Measurements from ENCODE around the gene TUBB3.
"Not testable (repeated sequence)": the region's sequence is repeated elsewhere in the genome, so short reads cannot be mapped to it uniquely, and the experiment has no call there.

Gene TUBB3

DNA sequence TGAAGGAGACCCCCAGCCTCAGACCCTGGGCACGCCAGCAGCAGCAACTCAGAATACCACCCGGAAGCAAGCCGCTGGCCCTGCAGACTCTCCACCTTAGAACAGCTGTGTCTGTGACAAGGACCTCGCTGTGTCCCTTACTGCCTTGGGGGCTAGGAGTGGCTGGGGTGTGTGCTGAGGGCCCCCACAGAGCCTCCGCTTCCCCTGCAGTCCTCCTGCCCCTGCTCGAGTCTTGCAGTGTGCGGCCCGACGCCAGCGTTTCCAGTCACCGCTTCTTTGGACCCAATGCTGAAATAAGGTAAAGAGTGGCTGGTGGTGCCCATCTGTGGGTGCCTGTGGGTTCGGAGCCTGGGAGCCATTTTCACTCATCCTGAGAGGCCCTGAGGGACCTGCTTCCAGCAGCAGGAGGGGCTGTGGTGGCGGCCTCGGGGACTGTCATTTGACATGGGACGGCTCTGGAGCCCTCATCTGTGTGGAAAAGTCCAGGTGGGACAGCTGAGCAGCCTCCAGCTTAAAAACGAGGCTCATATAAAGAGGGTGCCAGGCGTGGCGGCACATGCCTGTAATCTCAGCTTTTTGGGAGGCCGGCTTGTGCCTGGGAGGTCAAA lies 19.1 kb upstream of the TUBB3 start:
- no peak for DNase-seq

DNA sequence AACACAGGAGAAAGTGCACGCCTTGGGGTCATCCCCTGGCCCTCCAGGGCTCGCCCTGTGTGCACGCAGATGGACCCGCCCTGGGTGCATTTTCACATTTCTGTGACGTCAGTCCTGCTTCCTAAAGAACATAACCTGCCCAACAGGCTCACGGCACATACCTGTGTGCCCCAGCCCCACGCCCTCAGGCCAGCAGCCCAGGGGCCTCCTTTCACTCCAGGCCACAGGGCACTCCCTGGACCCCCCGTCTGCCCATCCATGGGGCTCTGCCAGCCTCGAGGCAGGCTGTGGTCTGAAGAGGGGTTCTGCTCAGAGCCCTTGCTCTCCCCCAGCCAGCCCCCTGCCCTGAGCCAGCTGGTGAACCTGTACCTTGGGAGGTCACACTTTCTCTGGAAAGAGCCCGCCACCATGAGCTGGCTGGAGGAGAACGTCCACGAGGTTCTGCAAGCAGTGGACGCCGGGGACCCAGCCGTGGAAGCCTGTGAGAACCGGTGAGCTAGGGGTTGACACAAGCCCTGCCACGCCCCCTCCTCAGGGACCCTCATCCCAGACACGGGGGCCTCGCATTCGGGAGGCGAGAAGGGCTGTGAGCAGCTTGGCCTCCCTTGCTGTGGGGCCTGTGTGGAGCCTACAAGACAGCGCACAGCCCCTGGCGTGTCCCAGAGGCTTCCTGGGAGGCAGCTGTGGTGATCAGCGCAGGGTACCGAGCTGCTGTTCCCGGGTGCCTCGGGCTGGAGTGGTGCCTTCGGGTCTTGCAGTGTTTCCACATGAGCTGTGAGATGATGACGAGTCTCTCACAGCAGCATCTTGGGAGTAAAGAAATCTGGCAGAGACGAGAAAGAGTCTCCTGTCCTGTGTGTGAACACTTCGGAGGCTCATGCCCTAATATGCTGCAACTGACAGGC lies 18.3 kb upstream of the TUBB3 start:
- no peak for DNase-seq

- no peak for DNase-seq
Measured at GRCh38 chr16:89905511-89906139, 17.5 kb upstream of the TUBB3 start.

GRCh38 chr16:89906140-89907025 lies 16.8 kb upstream of the TUBB3 start:
- no peak for DNase-seq

GRCh38 chr16:89907055-89907814 lies 15.9 kb upstream of the TUBB3 start:
- no peak for DNase-seq

DNA sequence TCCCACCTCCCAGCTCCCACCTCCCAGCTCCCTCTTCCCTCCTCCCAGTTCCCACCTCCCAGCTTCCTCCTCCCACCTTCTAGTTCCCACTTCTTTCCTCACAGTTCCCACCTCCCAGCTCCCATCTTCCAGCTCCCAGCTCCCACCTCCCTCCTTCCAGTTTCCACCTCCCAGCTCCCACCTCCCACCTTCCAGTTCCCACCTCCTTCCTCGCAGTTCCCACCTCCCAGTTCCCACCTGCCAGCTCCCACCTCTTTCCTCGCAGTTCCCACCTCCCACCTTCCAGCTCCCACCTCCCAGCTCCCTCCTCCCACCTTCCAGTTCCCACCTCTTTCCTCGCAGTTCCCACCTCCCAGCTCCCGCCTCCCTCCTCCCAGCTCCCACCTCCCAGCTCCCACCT lies 14.9 kb upstream of the TUBB3 start:
- DNase-seq: no peak

DNA sequence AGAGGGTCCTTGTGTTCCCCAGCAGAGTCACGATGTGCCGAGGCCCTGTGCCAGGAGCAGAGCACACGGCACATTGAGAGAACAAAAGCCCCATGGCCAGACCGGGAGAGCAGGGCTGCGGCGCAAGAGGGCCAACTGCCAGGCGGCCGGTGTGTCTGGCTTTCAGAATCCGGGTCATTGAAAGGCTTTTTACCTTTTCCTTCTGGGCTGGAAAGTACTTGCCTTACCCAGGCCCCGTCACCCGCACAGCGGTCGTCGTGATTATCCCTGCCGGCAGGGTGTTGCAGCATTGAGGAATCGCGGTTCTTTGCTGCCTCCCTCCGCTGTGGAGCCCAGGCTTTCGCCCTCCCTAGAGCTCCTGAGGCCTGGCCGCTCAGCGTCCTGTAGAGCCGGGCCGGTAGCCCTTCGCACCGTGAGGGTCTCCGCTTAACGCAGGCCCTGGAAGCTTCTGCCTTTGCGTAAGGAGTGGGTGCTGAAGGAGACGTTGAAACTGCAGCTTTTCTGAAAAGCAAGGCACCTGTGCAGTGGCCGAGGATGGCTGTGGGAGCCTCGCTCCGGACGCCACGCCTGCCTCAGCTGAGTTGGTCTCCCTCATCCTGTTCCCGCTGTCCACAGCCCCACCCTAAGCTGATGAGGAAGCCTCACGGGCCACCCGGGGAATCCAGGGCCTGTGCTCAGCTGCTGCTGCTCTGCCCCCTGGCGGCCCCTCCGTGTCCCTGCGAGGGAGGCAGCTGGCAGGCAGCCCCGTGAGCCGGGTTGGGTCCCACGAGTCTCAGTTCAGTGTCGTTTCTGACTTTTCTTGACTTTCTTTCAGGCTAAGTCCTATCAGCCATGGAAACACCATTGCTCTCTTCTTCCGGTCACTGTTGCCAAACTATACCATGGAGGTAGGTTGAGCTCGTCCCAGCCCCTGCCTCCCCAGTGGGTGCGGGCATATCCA lies 13.1 kb upstream of the TUBB3 start:
- peak; percentile 91 for DNase-seq

GRCh38 chr16:89910717-89911354 lies 12.3 kb upstream of the TUBB3 start:
- no peak for DNase-seq

DNA sequence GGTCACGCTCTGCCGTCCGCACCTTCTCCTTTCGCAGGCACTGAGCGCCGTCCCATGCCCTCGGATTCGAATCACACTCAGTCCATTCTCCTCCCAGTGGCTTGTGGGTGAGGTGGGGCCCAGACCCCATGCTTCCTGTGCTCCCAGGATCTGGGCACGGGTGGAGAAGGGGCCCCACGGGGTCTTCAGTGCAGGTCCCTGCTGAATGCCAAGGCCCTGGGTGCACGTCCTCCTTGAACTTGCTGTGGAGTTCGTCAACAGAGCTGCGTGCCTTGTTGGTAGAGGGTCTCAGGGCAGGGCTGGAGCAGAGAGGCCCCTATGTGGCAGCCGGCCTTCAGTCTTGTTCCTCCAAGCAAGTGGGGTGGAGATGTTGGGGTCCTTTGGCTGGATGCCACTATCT lies 11.8 kb upstream of the TUBB3 start:
- DNase-seq: no peak

GRCh38 chr16:89912143-89912542 lies 11.0 kb upstream of the TUBB3 start:
- DNase-seq: no peak

- no peak for DNase-seq
Measured at GRCh38 chr16:89912627-89913026, 10.5 kb upstream of the TUBB3 start.

- no peak for DNase-seq
Measured at GRCh38 chr16:89913408-89914387, 9.4 kb upstream of the TUBB3 start.

- DNase-seq: not testable (repeated sequence)
Measured at GRCh38 chr16:89914642-89915285, 8.4 kb upstream of the TUBB3 start.

GRCh38 chr16:89915303-89916232 lies 7.6 kb upstream of the TUBB3 start:
- no peak for DNase-seq

DNA sequence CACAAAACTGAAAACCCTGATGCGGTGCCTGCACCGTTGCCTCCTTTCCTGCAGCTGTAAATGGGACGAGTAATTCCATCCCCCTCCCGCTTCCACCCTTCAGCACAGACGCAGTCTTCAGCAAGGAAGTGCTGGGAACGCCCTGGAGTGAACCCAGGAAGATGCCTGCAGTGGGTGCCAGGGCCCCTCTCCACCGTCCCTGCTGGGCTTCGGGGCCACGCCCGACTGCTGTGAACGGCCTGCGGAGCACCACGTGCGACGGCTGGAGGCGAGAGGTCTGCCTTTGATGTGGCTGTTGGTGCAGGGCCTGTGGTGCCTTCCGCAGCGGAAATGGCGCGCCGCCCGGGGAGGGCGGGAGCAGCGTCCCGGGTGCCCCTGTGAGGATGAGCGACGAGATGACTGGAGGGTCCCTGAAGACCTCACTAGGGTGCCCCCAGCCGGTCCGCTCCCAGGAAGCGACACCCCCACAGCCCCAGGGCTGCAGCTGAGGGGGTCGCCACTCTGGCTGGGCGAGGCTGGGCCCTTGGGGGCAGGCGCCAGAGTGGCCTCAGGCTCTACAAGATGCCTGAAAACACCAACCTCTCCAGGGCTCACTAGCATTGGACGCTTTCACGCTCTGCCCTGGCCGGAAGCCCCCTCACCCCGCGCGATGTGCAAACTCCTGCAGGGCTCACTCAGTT lies 5.2 kb upstream of the TUBB3 start:
- peak; percentile 77 for DNase-seq

DNA sequence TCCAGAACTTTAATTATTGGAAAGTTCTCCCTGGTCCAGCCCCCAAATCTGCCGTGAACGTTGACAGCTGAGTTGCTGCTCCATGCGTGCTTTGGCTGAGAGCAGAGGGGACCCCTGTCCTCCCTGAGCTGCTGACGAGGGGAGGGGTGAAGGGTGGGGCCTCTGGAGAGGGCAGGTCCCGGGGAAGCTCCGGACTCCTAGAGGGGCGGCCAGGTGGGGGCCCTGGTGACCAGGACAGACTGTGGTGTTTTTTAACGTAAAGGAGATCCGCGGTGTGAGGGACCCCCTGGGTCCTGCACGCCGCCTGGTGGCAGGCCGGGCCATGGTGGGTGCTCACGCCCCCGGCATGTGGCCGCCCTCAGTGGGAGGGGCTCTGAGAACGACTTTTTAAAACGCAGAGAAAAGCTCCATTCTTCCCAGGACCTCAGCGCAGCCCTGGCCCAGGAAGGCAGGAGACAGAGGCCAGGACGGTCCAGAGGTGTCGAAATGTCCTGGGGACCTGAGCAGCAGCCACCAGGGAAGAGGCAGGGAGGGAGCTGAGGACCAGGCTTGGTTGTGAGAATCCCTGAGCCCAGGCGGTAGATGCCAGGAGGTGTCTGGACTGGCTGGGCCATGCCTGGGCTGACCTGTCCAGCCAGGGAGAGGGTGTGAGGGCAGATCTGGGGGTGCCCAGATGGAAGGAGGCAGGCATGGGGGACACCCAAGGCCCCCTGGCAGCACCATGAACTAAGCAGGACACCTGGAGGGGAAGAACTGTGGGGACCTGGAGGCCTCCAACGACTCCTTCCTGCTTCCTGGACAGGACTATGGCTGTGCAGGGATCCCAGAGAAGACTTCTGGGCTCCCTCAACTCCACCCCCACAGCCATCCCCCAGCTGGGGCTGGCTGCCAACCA lies 4.4 kb upstream of the TUBB3 start, which contains the start of gene MC1R:
Gene MC1R, plus strand, starts transcription at position 410 of the 895 bp plus-strand sequence. Its CDS starts 397 bp downstream, at position 807.
- no peak for DNase-seq

Measured in suppressor macrophage treated with lipopolysaccharide for 4 hours (primary cell).